ENCODE data around the gene SH3PXD2B.

Gene SH3PXD2B

GRCh38 chr5:172484664-172485063 is 30.3 kb upstream of the SH3PXD2B start:
- peak overlapping the region; percentile 6 for H4K91ac ChIP-seq (ENCODE audit: low read length)
- no peak overlapping the region for H2BK12ac ChIP-seq (ENCODE audit: low read length in 2 of 2)
- DNase-seq = no peak
- H3K36me3 ChIP-seq (ENCODE audit: control insufficient read depth in 1 of 2, insufficient read depth in 2 of 2, low read depth in 1 of 2, low read length in 2 of 2) = no peaks in the 10 kb centered on the region
- H3K23ac ChIP-seq (ENCODE audit: low read length in 2 of 2) = no peak overlapping the region
- no peaks in the 10 kb centered on the region for H3K9me3 ChIP-seq (ENCODE audit: control insufficient read depth, low read length)
- WGBS = 87% methylated on average over 9 of the region's 9 CpGs
- H3K4me2 ChIP-seq (ENCODE audit: low read length, poor library complexity, severe bottlenecking) = no peak overlapping the region
- no peak overlapping the region for H2BK15ac ChIP-seq (ENCODE audit: low read depth, poor library complexity, severe bottlenecking)
- H3K9ac ChIP-seq (ENCODE audit: low read length) = no peak overlapping the region
- H2AK5ac ChIP-seq (ENCODE audit: low read length, severe bottlenecking) = no peak overlapping the region
- H3K27ac ChIP-seq (ENCODE audit: low read length, poor library complexity, severe bottlenecking) = no peak overlapping the region
- H3K4me1 ChIP-seq (ENCODE audit: control insufficient read depth, insufficient read depth, low read depth, low read length) = peaks cover 3% of the 10 kb centered on the region
- H3K27me3 ChIP-seq (ENCODE audit: control insufficient read depth in 1 of 2, insufficient read depth in 1 of 2, low read length in 2 of 2) = peaks cover 5 to 22% of the 10 kb centered on the region in 2 experiments
- no peak overlapping the region for H3K4me3 ChIP-seq (ENCODE audit: insufficient read depth in 1 of 2, low read depth in 1 of 2, low read length in 2 of 2)
- no peak overlapping the region for H4K8ac ChIP-seq (ENCODE audit: low read length)
- H3K14ac ChIP-seq (ENCODE audit: low read length in 2 of 2) = peak overlapping the region in 1 of 2 experiments; percentile 49
- no peak overlapping the region for H2BK5ac ChIP-seq (ENCODE audit: low read depth, low read length, poor library complexity, severe bottlenecking)
- H2BK120ac ChIP-seq (ENCODE audit: low read depth, low read length) = no peak overlapping the region
- H3K18ac ChIP-seq (ENCODE audit: low read depth in 1 of 2, low read length in 2 of 2) = no peak overlapping the region
- H3K79me1 ChIP-seq (replicated peaks; ENCODE audit: low read length, poor library complexity, severe bottlenecking) = no peaks in the 10 kb centered on the region
- no peak overlapping the region for H3K4ac ChIP-seq (ENCODE audit: low read depth in 1 of 2, low read length in 2 of 2)
- H2AFZ ChIP-seq (ENCODE audit: low read depth, low read length) = no peak overlapping the region

- no peak overlapping the region for H3K18ac ChIP-seq (ENCODE audit: low read depth in 1 of 2, low read length in 2 of 2)
- no peak overlapping the region for H2AFZ ChIP-seq (ENCODE audit: low read depth, low read length)
- no peak overlapping the region for H4K8ac ChIP-seq (ENCODE audit: low read length)
- no peaks in the 10 kb centered on the region for H3K36me3 ChIP-seq (ENCODE audit: control insufficient read depth in 1 of 2, insufficient read depth in 2 of 2, low read depth in 1 of 2, low read length in 2 of 2)
- peaks cover 4% of the 10 kb centered on the region for H3K4me1 ChIP-seq (ENCODE audit: control insufficient read depth, insufficient read depth, low read depth, low read length)
- no peak overlapping the region for H2AK5ac ChIP-seq (ENCODE audit: low read length, severe bottlenecking)
- H4K91ac ChIP-seq (ENCODE audit: low read length) = no peak overlapping the region
- no peak overlapping the region for H2BK120ac ChIP-seq (ENCODE audit: low read depth, low read length)
- 86% methylated on average over 15 of the region's 15 CpGs for WGBS
- peaks cover 6 to 10% of the 10 kb centered on the region in 2 experiments for H3K27me3 ChIP-seq (ENCODE audit: control insufficient read depth in 1 of 2, insufficient read depth in 1 of 2, low read length in 2 of 2)
- no peak for DNase-seq
- no peak overlapping the region for H3K4me3 ChIP-seq (ENCODE audit: insufficient read depth in 1 of 2, low read depth in 1 of 2, low read length in 2 of 2)
- no peak overlapping the region for H3K9ac ChIP-seq (ENCODE audit: low read length)
- H3K9me3 ChIP-seq (ENCODE audit: control insufficient read depth, low read length) = no peaks in the 10 kb centered on the region
- no peak overlapping the region for H2BK15ac ChIP-seq (ENCODE audit: low read depth, poor library complexity, severe bottlenecking)
- no peak overlapping the region for H3K4ac ChIP-seq (ENCODE audit: low read depth in 1 of 2, low read length in 2 of 2)
- H3K79me1 ChIP-seq (replicated peaks; ENCODE audit: low read length, poor library complexity, severe bottlenecking) = no peaks in the 10 kb centered on the region
- no peak overlapping the region for H3K23ac ChIP-seq (ENCODE audit: low read length in 2 of 2)
- H2BK5ac ChIP-seq (ENCODE audit: low read depth, low read length, poor library complexity, severe bottlenecking) = no peak overlapping the region
- no peak overlapping the region for H3K27ac ChIP-seq (ENCODE audit: low read length, poor library complexity, severe bottlenecking)
- H3K14ac ChIP-seq (ENCODE audit: low read length in 2 of 2) = no peak overlapping the region
- no peak overlapping the region for H3K4me2 ChIP-seq (ENCODE audit: low read length, poor library complexity, severe bottlenecking)
- H2BK12ac ChIP-seq (ENCODE audit: low read length in 2 of 2) = no peak overlapping the region
Measured at GRCh38 chr5:172482156-172483020, 28.1 kb upstream of the SH3PXD2B start.

GRCh38 chr5:172481011-172481800 is 26.9 kb upstream of the SH3PXD2B start:
- Histone ChIP-seq H2BK120ac (ENCODE audit: low read depth, low read length) (no peak overlapping the region), H3K27ac (ENCODE audit: low read length, poor library complexity, severe bottlenecking) (no peak overlapping the region), H3K27me3 (ENCODE audit: control insufficient read depth in 1 of 2, insufficient read depth in 1 of 2, low read length in 2 of 2) (peaks cover 3 to 12% of the 10 kb centered on the region in 2 experiments), H3K9ac (ENCODE audit: low read length) (no peak overlapping the region), H3K4me1 (ENCODE audit: control insufficient read depth, insufficient read depth, low read depth, low read length) (peaks cover 4% of the 10 kb centered on the region), H4K91ac (ENCODE audit: low read length) (no peak overlapping the region), H3K23ac (ENCODE audit: low read length in 2 of 2) (no peak overlapping the region), H3K36me3 (ENCODE audit: control insufficient read depth in 1 of 2, insufficient read depth in 2 of 2, low read depth in 1 of 2, low read length in 2 of 2) (no peaks in the 10 kb centered on the region), H3K9me3 (ENCODE audit: control insufficient read depth, low read length) (no peaks in the 10 kb centered on the region), H3K4me2 (ENCODE audit: low read length, poor library complexity, severe bottlenecking) (no peak overlapping the region), H3K14ac (ENCODE audit: low read length in 2 of 2) (no peak overlapping the region), H2BK15ac (ENCODE audit: low read depth, poor library complexity, severe bottlenecking) (no peak overlapping the region), H4K8ac (ENCODE audit: low read length) (no peak overlapping the region), H2BK5ac (ENCODE audit: low read depth, low read length, poor library complexity, severe bottlenecking) (no peak overlapping the region), H3K4ac (ENCODE audit: low read depth in 1 of 2, low read length in 2 of 2) (no peak overlapping the region), H3K79me1 (replicated peaks; ENCODE audit: low read length, poor library complexity, severe bottlenecking) (no peaks in the 10 kb centered on the region), H2AFZ (ENCODE audit: low read depth, low read length) (no peak overlapping the region), H2AK5ac (ENCODE audit: low read length, severe bottlenecking) (no peak overlapping the region), H3K4me3 (ENCODE audit: insufficient read depth in 1 of 2, low read depth in 1 of 2, low read length in 2 of 2) (no peak overlapping the region), H3K18ac (ENCODE audit: low read depth in 1 of 2, low read length in 2 of 2) (no peak overlapping the region), H2BK12ac (ENCODE audit: low read length in 2 of 2) (no peak overlapping the region)
- WGBS = 93% methylated on average over 5 of the region's 10 CpGs
- no peak for DNase-seq

- H3K9me3 ChIP-seq (ENCODE audit: control insufficient read depth, low read length) = no peaks in the 10 kb centered on the region
- H3K79me1 ChIP-seq (replicated peaks; ENCODE audit: low read length, poor library complexity, severe bottlenecking) = no peaks in the 10 kb centered on the region
- H2AFZ ChIP-seq (ENCODE audit: low read depth, low read length) = no peak overlapping the region
- 87% methylated on average over 4 of the region's 5 CpGs for WGBS
- no peak overlapping the region for H4K91ac ChIP-seq (ENCODE audit: low read length)
- no peak overlapping the region for H3K14ac ChIP-seq (ENCODE audit: low read length in 2 of 2)
- H3K4me1 ChIP-seq (ENCODE audit: control insufficient read depth, insufficient read depth, low read depth, low read length) = peaks cover 4% of the 10 kb centered on the region
- H2BK5ac ChIP-seq (ENCODE audit: low read depth, low read length, poor library complexity, severe bottlenecking) = no peak overlapping the region
- peaks cover 3 to 12% of the 10 kb centered on the region in 2 experiments for H3K27me3 ChIP-seq (ENCODE audit: control insufficient read depth in 1 of 2, insufficient read depth in 1 of 2, low read length in 2 of 2)
- H3K36me3 ChIP-seq (ENCODE audit: control insufficient read depth in 1 of 2, insufficient read depth in 2 of 2, low read depth in 1 of 2, low read length in 2 of 2) = no peaks in the 10 kb centered on the region
- no peak overlapping the region for H3K4ac ChIP-seq (ENCODE audit: low read depth in 1 of 2, low read length in 2 of 2)
- H3K4me3 ChIP-seq (ENCODE audit: insufficient read depth in 1 of 2, low read depth in 1 of 2, low read length in 2 of 2) = no peak overlapping the region
- no peak overlapping the region for H2AK5ac ChIP-seq (ENCODE audit: low read length, severe bottlenecking)
- DNase-seq = no peak
- H4K8ac ChIP-seq (ENCODE audit: low read length) = no peak overlapping the region
- H3K18ac ChIP-seq (ENCODE audit: low read depth in 1 of 2, low read length in 2 of 2) = no peak overlapping the region
- H2BK15ac ChIP-seq (ENCODE audit: low read depth, poor library complexity, severe bottlenecking) = no peak overlapping the region
- H3K9ac ChIP-seq (ENCODE audit: low read length) = no peak overlapping the region
- no peak overlapping the region for H3K23ac ChIP-seq (ENCODE audit: low read length in 2 of 2)
- H2BK120ac ChIP-seq (ENCODE audit: low read depth, low read length) = no peak overlapping the region
- no peak overlapping the region for H3K27ac ChIP-seq (ENCODE audit: low read length, poor library complexity, severe bottlenecking)
- H2BK12ac ChIP-seq (ENCODE audit: low read length in 2 of 2) = peak overlapping the region in 1 of 2 experiments; percentile 6
- no peak overlapping the region for H3K4me2 ChIP-seq (ENCODE audit: low read length, poor library complexity, severe bottlenecking)
Measured at GRCh38 chr5:172479784-172480115, 25.4 kb upstream of the SH3PXD2B start.
